HepG2 (cell line): ENCODE measurements around the gene ABCC1. TPM values are rescaled to one million over a fixed set of nuclear protein-coding genes. Genes with fewer than 3 reads are reported as not detected.

Source experiments
- ATAC-seq: fragments of 200-7000 bp; cut with Tn5 transposase; 3 replicates; pipeline ENCODE4 v1.9.1; 2020; ENCODE audit warnings: mild to moderate bottlenecking, moderate library complexity
- BruUV-seq: library from RNA; stranded (reverse); fragments of 400-500 nt; replicated peaks from 2 replicates; lab custom pipeline; 2021; lab: Mats Ljungman, UMichigan
- CTCF ChIA-PET: fragments of 300-600 bp; formaldehyde crosslinking; extraction: SDS; loops from one replicate; lab custom pipeline; 2021; ENCODE audit warnings: low total read pairs, inconsistent platforms, low intra/inter-chr PET ratio; lab: Yijun Ruan, JAX
- POLR2A ChIA-PET: fragments of 350-600 bp; sonication (Branson Sonifier 250); formaldehyde crosslinking; loops from one replicate; lab custom pipeline; 2020; ENCODE audit warnings: antibody characterized with exemption, inconsistent platforms; lab: Yijun Ruan, JAX
- DNase-seq: peaks from one replicate; pipeline ENCODE4 v3.0.0-alpha.2; 2015; ENCODE audit warnings: low spot score
- FAIRE-seq: peaks from 3 replicates; lab custom pipeline; 2011; peaks lifted over from hg19 to GRCh38; lab: Jason Lieb, UNC
- H2AFZ ChIP-seq: one replicate; pipeline ENCODE4 v1.6.1; 2011; ENCODE audit warnings: low read length, inconsistent platforms
- H3K27ac ChIP-seq: fragments of 300-600 bp; 3 replicates; pipeline ENCODE4 v1.8.0; 2011; ENCODE audit warnings: mixed run types, mild to moderate bottlenecking, mixed read lengths, low read length, inconsistent platforms; ENCODE audit not compliant: insufficient read depth; ENCODE audit errors: extremely low read length
- H3K27me3 ChIP-seq, 2 experiments: fragments of 200-600 bp in 1 of 2; 2 replicates in 1 of 2; 3 replicates in 1 of 2; pipeline versions ENCODE4 v1.6.0 to v1.8.0; 2011; ENCODE audit warnings: low read length in 2 of 2, mild to moderate bottlenecking in 2 of 2, moderate library complexity in 2 of 2, inconsistent platforms in 1 of 2; ENCODE audit not compliant: insufficient read depth in 2 of 2, control insufficient read depth in 1 of 2
- H3K36me3 ChIP-seq, 2 experiments: fragments of 200-600 bp in 1 of 2; replicated peaks in 1 of 2; 2 replicates in 1 of 2; 3 replicates in 1 of 2; pipeline versions ENCODE4 v1.5.1 to v1.8.0; 2011; ENCODE audit warnings: low read length in 2 of 2, inconsistent platforms in 1 of 2; ENCODE audit not compliant: insufficient read depth in 2 of 2, control insufficient read depth in 1 of 2
- H3K4me1 ChIP-seq: 2 replicates; pipeline ENCODE4 v1.5.1; 2012; ENCODE audit warnings: low read length, inconsistent platforms; ENCODE audit not compliant: insufficient read depth
- H3K4me2 ChIP-seq: 2 replicates; pipeline ENCODE4 v1.6.0; 2011; ENCODE audit warnings: low read depth, low read length, inconsistent platforms
- H3K4me3 ChIP-seq, 3 experiments: fragments of 200-600 bp in 1 of 3; sonication (generic), shearing (Covaris generic) in 1 of 3; replicated peaks in 1 of 3; 2 replicates each; pipeline ENCODE4 v1.5.1; 2011 to 2016; ENCODE audit warnings: low read length in 3 of 3, inconsistent platforms in 2 of 3, low read depth in 2 of 3, mild to moderate bottlenecking in 2 of 3, control low read depth in 1 of 3, mixed read lengths in 1 of 3; ENCODE audit not compliant: insufficient read depth in 1 of 3
- H3K79me2 ChIP-seq: one replicate; pipeline ENCODE4 v1.6.1; 2011; ENCODE audit warnings: low read length, inconsistent platforms; ENCODE audit not compliant: insufficient read depth
- H3K9ac ChIP-seq: 2 replicates; pipeline ENCODE4 v1.6.0; 2011; ENCODE audit warnings: mild to moderate bottlenecking, low read depth, low read length, inconsistent platforms; ENCODE audit not compliant: insufficient read depth
- H3K9me3 ChIP-seq: 2 replicates; pipeline ENCODE4 v1.5.1; 2012; ENCODE audit warnings: mild to moderate bottlenecking, low read length
- H4K20me1 ChIP-seq: 2 replicates; pipeline ENCODE4 v1.6.0; 2011; ENCODE audit warnings: inconsistent platforms, mild to moderate bottlenecking, low read length, moderate library complexity; ENCODE audit not compliant: insufficient read depth
- ATF2 ChIP-seq: sonication (generic); formaldehyde crosslinking; IDR thresholded peaks from 2 replicates; pipeline ENCODE4 v1.4.0; 2020; ENCODE audit warnings: missing genetic modification reagents
- CBFB ChIP-seq: sonication (generic); formaldehyde crosslinking; IDR thresholded peaks from 2 replicates; pipeline ENCODE4 v1.4.0; 2020; ENCODE audit warnings: missing genetic modification reagents
- NFAT5 ChIP-seq: sonication (generic); formaldehyde crosslinking; IDR thresholded peaks from 2 replicates; pipeline ENCODE4 v1.4.0; 2020; ENCODE audit warnings: missing genetic modification reagents
- TMF1 ChIP-seq: sonication (generic); formaldehyde crosslinking; IDR thresholded peaks from 2 replicates; pipeline ENCODE4 v1.8.1; 2022; ENCODE audit warnings: low read depth, missing genetic modification reagents
- ZMYM3 ChIP-seq: sonication (generic); formaldehyde crosslinking; IDR thresholded peaks from 2 replicates; pipeline ENCODE4 v1.5.1; 2020; ENCODE audit warnings: mild to moderate bottlenecking, missing genetic modification reagents
- ZNF121 ChIP-seq: sonication (generic); formaldehyde crosslinking; IDR thresholded peaks from 2 replicates; pipeline ENCODE4 v1.5.0; 2020; ENCODE audit warnings: mild to moderate bottlenecking, missing genetic modification reagents
- ZNF24 ChIP-seq: fragments of 450-650 bp; IDR thresholded peaks from 2 replicates; pipeline ENCODE4 v1.6.1; 2017; ENCODE audit warnings: antibody characterized with exemption, mild to moderate bottlenecking
- ZNF260 ChIP-seq: sonication (generic); formaldehyde crosslinking; IDR thresholded peaks from 2 replicates; pipeline ENCODE4 v1.4.0; 2020; ENCODE audit warnings: missing genetic modification reagents, low read depth, mild to moderate bottlenecking, borderline replicate concordance
- WGBS: methylation state at CpG from one replicate; pipeline ENCODE4 v1.1.6; 2017; ENCODE audit warnings: low lambda C conversion rate; 5-methylcytosine and 5-hydroxymethylcytosine counted together
- in situ Hi-C: cut with HindIII; loops from 2 replicates; pipeline ENCODE4 v1.10.0; 2017; ENCODE audit warnings: low pct_unique_long_range_greater_than_20kb; ENCODE audit not compliant: extremely low pct_ligation_motif_present
- intact Hi-C: fragments of 100-400 bp; cut with micrococcal nuclease; formaldehyde crosslinking; loops from one replicate; pipeline ENCODE4 v1.10.0; 2022; ENCODE audit not compliant: unreplicated experiment
- polyA plus RNA-seq, 8 experiments: library from polyadenylated mRNA; depleted of rRNA in 3 of 8; stranded (reverse) in 7 of 8; unstranded in 1 of 8; fragments of >200 nt; fragmentation: Illumina TruSeq in 4 of 8; extraction: Trizol in 4 of 8; gene quantifications; 2 replicates each; pipeline versions ENCODE4 v1.2.1 to v1.2.3, GENCODE V29; 2011 to 2016; ENCODE audit warnings: low read depth in 4 of 8, missing spikeins in 1 of 8, mixed read lengths in 1 of 8; ENCODE audit not compliant: insufficient read depth in 1 of 8
- total RNA-seq, 5 experiments: library from RNA; depleted of rRNA; stranded (reverse); fragments of >200 nt; fragmentation: Illumina TruSeq; extraction: Trizol; gene quantifications; 2 replicates each; pipeline ENCODE4 v1.2.3, GENCODE V29; 2016; ENCODE audit warnings: low read depth in 1 of 5

Gene ABCC1
- total and polyA plus RNA-seq, 2 of the 13 experiments (the other 11 are each of a cell fraction or from before 2014, with no cell fraction given): 13.0 to 30.6 TPM

- BruUV-seq: no TSS peak
- FAIRE-seq: no peak
- no peak overlapping the region for H3K4me3 ChIP-seq
- ChIA-PET CTCF (no interaction called here), POLR2A (interaction anchor here (1.6 kb wide), 1 partner anchor 9 kb away, joined by 3 read pairs; no protein-coding TSS in a partner anchor)
- intact Hi-C loops: no loop called here
- H3K9me3 ChIP-seq: peaks cover 7% of the 10 kb centered on the region; the same call in 1 of the 2 replicates
- peaks cover 89% of the 10 kb centered on the region for H3K79me2 ChIP-seq
- H3K4me2 ChIP-seq: no peak overlapping the region
- ATAC-seq: no peak
- H3K36me3 ChIP-seq: peaks cover 1 to 8% of the 10 kb centered on the region in 2 experiments; a peak in 4 of 5 replicates
- H3K27ac ChIP-seq: no peak overlapping the region
- no peaks in the 10 kb centered on the region for H3K27me3 ChIP-seq
- WGBS: 95% methylated on average over 12 of the region's 12 CpGs
- TF ChIP-seq ZNF24 (peak; percentile 75), NFAT5 (CRISPR knock-in tag) (0 out of 2 replicates have a peak, but pooled peaks have one; percentile 39), ZMYM3 (CRISPR knock-in tag) (peak; percentile 40), TMF1 (no peak), ZNF260 (CRISPR knock-in tag) (no peak), CBFB (no peak), ZNF121 (CRISPR knock-in tag) (peak; percentile 64; the same call in 1 of the 2 replicates), ATF2 (no peak)
- in situ Hi-C loops: no loop called here
- H2AFZ ChIP-seq: no peak overlapping the region
- no peak for DNase-seq
- H4K20me1 ChIP-seq: peaks cover 29% of the 10 kb centered on the region
- H3K4me1 ChIP-seq: peaks cover 35% of the 10 kb centered on the region
- H3K9ac ChIP-seq: no peak overlapping the region
Measured at GRCh38 chr16:15960124-15960971, 10.9 kb downstream of the ABCC1 start.
